ENCODE results near the gene EPC1. TPM values are rescaled to one million over a fixed set of nuclear protein-coding genes. Genes with fewer than 3 reads are reported as not detected.

EPC1 gene
- total and polyA plus RNA-seq, 9 of the 15 experiments (the other 6 are each of a cell fraction or from before 2014, with no cell fraction given): 7.0 to 43.6 (median 16.1) TPM

DNA sequence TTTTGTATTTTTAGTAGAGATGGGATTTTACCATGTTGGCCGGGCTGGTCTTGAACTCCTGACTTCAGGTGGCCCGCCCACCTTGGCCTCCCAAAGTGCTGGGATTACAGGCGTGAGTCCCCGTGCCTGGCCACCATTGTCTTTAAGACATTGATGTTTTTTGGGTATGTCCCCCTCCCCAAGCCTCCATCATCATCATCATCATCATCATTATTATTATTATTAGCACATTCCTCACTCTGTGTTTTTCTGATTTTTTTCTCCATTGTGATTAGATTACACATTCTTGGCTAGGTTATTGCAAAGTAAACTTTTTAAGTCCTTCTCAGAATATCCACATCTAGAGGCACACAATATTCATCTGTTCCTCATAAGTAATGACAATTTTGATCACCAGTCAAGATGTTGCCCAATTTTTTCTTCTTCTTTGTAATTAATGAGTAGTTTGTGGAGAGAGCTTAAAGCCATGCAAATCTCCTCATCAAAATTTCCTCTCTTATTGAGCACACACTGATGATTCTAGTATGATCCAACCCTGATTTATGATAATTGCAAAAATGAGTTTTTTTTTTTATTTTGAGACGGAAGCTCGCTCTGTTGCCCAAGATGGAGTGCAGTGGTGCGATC is 47.5 kb downstream of the EPC1 start:
- Histone ChIP-seq H3K79me2 (ENCODE audit: control insufficient read depth, insufficient read depth, low read length) (peaks cover 75% of the 10 kb centered on the region), H3K36me3 (ENCODE audit: control insufficient read depth, insufficient read depth, low read length) (peaks cover 30% of the 10 kb centered on the region), H3K9me3 (replicated peaks; ENCODE audit: control insufficient read depth, insufficient read depth, low read depth, low read length) (no peaks in the 10 kb centered on the region), H3K9ac (ENCODE audit: insufficient read depth in 1 of 2, low read depth in 2 of 2, low read length in 2 of 2) (no peak overlapping the region), H3K9me1 (ENCODE audit: control insufficient read depth, insufficient read depth, low read length) (no peaks in the 10 kb centered on the region), H3K4me1 (replicated peaks in 1 of 2; ENCODE audit: control insufficient read depth in 2 of 2, insufficient read depth in 2 of 2, low read length in 2 of 2) (no peaks in the 10 kb centered on the region), H2AFZ (ENCODE audit: low read depth, low read length) (no peak overlapping the region), H3K4me3 (no peak overlapping the region), H3K4me2 (ENCODE audit: insufficient read depth, low read length) (no peak overlapping the region), H3K27ac (ENCODE audit: extremely low read depth, low read depth, low read length) (no peak overlapping the region), H4K20me1 (replicated peaks; ENCODE audit: control insufficient read depth, insufficient read depth, low read length) (no peaks in the 10 kb centered on the region), H3K27me3 (ENCODE audit: control insufficient read depth in 2 of 2, insufficient read depth in 2 of 2, low read length in 2 of 2) (no peaks in the 10 kb centered on the region)
- BruUV-seq (replicated peaks): no TSS peak
- intact Hi-C loops (cut with micrococcal nuclease): no loop called here
- POLR2A ChIA-PET: no interaction called here
- ATAC-seq: no peak
- no peak for FAIRE-seq
- 94% methylated on average over 7 of the region's 7 CpGs for WGBS (ENCODE audit: insufficient coverage, low coverage, missing lambda C conversion rate)
- CTCF ChIA-PET (ENCODE audit: low intra/inter-chr PET ratio): no interaction called here
- TF ChIP-seq HOXB6 (CRISPR knock-in tag; IDR thresholded peaks at IDR 0.05; ENCODE audit: borderline replicate concordance) (no peak), ZNF316 (IDR thresholded peaks at IDR 0.05) (no peak), YY1 (IDR thresholded peaks at IDR 0.05; ENCODE audit: borderline replicate concordance in 1 of 3, control insufficient read depth in 1 of 3, extremely low read depth in 1 of 3, insufficient read depth in 3 of 3, insufficient read length in 1 of 3, insufficient replicate concordance in 2 of 3, low read depth in 1 of 3, low read length in 2 of 3) (no peak), CBX2 (IDR thresholded peaks at IDR 0.05; ENCODE audit: insufficient read depth, low read length, poor library complexity, severe bottlenecking) (no peak), MED1 (CRISPR knock-in tag; IDR thresholded peaks at IDR 0.05; ENCODE audit: borderline replicate concordance) (no peak), PURB (CRISPR knock-in tag; IDR thresholded peaks at IDR 0.05; ENCODE audit: low read depth) (no peak), SMARCA4 (IDR thresholded peaks at IDR 0.05) (no peak), FUS (optimal IDR thresholded peaks at IDR 0.05; ENCODE audit: low read depth, low read length) (no peak), L3MBTL2 (IDR thresholded peaks at IDR 0.05) (no peak), XRCC5 (IDR thresholded peaks at IDR 0.05; ENCODE audit: low read depth, low read length) (no peak), TRIM28 (IDR thresholded peaks at IDR 0.05) (no peak)
- in situ Hi-C loops (cut with MboI): no loop called here
- DNase-seq (ENCODE audit: extremely low read depth in 1 of 4, low spot score in 3 of 4): no peak

Measured in K562 (cell line).